Measurements from ENCODE around the gene ANKRD60. TPM values are rescaled to one million over a fixed set of nuclear protein-coding genes. Genes with fewer than 3 reads are reported as not detected.

Gene ANKRD60
- total and polyA plus RNA-seq, 11 donors = not detected

- Histone ChIP-seq H3K36me3 (peaks cover 0 to 95% (median 60%) of the 10 kb centered on the region in 9 donors), H3K4me1 (no peaks in the 10 kb centered on the region), H3K27me3 (no peaks in the 10 kb centered on the region), H3K27ac (no peak overlapping the region), H3K9me3 (no peaks in the 10 kb centered on the region), H3K4me3 (no peak overlapping the region)
- TF ChIP-seq POLR2A (IDR thresholded peaks at IDR 0.05) (no peak), CTCF (IDR thresholded peaks at IDR 0.05) (no peak)
- DNase-seq = no peak
- WGBS, 4 donors = 80 to 96% (median 90%) methylated on average over 9 of the region's 9 CpGs
- ATAC-seq = no peak
- intact Hi-C loops (cut with DNase I) = no loop called here
Measured at GRCh38 chr20:58267389-58268215, 39.1 kb upstream of the ANKRD60 start.

GRCh38 chr20:58264271-58264670 is 35.8 kb upstream of the ANKRD60 start:
- 90 to 96% (median 92%) methylated on average over 6 of the region's 6 CpGs for WGBS, 4 donors
- H3K4me3 ChIP-seq = no peak overlapping the region
- no peak for ATAC-seq
- no peak for TF ChIP-seq CTCF (IDR thresholded peaks at IDR 0.05)
- TF ChIP-seq POLR2A (IDR thresholded peaks at IDR 0.05) = no peak
- peaks cover 0 to 71% (median 37%) of the 10 kb centered on the region in 9 donors for H3K36me3 ChIP-seq
- no peak for DNase-seq
- H3K4me1 ChIP-seq = peaks cover 0 to 13% (median 0%) of the 10 kb centered on the region in 12 donors
- intact Hi-C loops (cut with DNase I) = no loop called here
- no peaks in the 10 kb centered on the region for H3K9me3 ChIP-seq
- H3K27me3 ChIP-seq = no peaks in the 10 kb centered on the region
- H3K27ac ChIP-seq = no peak overlapping the region

- WGBS, 4 donors = 88 to 93% (median 90%) methylated on average over 3 of the region's 3 CpGs
- DNase-seq (no peak), ATAC-seq (no peak)
- H3K4me1 ChIP-seq = peaks cover 0 to 15% (median 0%) of the 10 kb centered on the region in 12 donors
- peaks cover 0 to 46% (median 33%) of the 10 kb centered on the region in 9 donors for H3K36me3 ChIP-seq
- H3K9me3 ChIP-seq = no peaks in the 10 kb centered on the region
- no peak overlapping the region for H3K4me3 ChIP-seq
- intact Hi-C loops (cut with DNase I) = no loop called here
- TF ChIP-seq CTCF (IDR thresholded peaks at IDR 0.05) = no peak
- TF ChIP-seq POLR2A (IDR thresholded peaks at IDR 0.05) = no peak
- no peaks in the 10 kb centered on the region for H3K27me3 ChIP-seq
- no peak overlapping the region for H3K27ac ChIP-seq
Measured at GRCh38 chr20:58261660-58262059, 33.2 kb upstream of the ANKRD60 start.

GRCh38 chr20:58260006-58260405 is 31.6 kb upstream of the ANKRD60 start:
- TF ChIP-seq POLR2A (IDR thresholded peaks at IDR 0.05) = no peak
- no peak for TF ChIP-seq CTCF (IDR thresholded peaks at IDR 0.05)
- intact Hi-C loops (cut with DNase I) = no loop called here
- H3K36me3 ChIP-seq = peaks cover 0 to 29% (median 20%) of the 10 kb centered on the region in 9 donors
- H3K27ac ChIP-seq = no peak overlapping the region
- WGBS, 4 donors = 65 to 70% (median 66%) methylated on average over 5 of the region's 5 CpGs
- peaks cover 0 to 15% (median 0%) of the 10 kb centered on the region in 12 donors for H3K4me1 ChIP-seq
- DNase-seq (no peak), ATAC-seq (no peak)
- H3K4me3 ChIP-seq = no peak overlapping the region
- no peaks in the 10 kb centered on the region for H3K9me3 ChIP-seq
- H3K27me3 ChIP-seq = no peaks in the 10 kb centered on the region
